Stimulated activated CD8-positive, alpha-beta memory T cell treated with anti-CD3 and anti-CD28 coated beads, Interleukin-12 subunit alpha, Interleukin-12 subunit beta, amount 100 ng/mL, for 24 hours (primary cell): ENCODE measurements around the gene L3MBTL2.
A peak's percentile ranks its signal among the peaks of the same experiment; 100 is the strongest.
"Not testable (repeated sequence)": the region's sequence is repeated elsewhere in the genome, so short reads cannot be mapped to it uniquely, and the experiment has no call there.

ENCODE experiments used
- DNase-seq: peaks from one replicate; pipeline ENCODE4 v3.0.0-alpha.2; 2020; ENCODE audit errors: extremely low read depth

L3MBTL2 gene

GRCh38 chr22:41204992-41205900, at the start of gene L3MBTL2:
Gene L3MBTL2 (plus strand): TSS chr22:41205312. CDS start chr22:41205363, 51 bp downstream.
- DNase-seq, result peak; percentile 98

GRCh38 chr22:41157083-41157482, 48.0 kb upstream of the L3MBTL2 start:
- no peak for DNase-seq

- DNase-seq, result no peak
Measured at GRCh38 chr22:41169157-41169556, 36.0 kb upstream of the L3MBTL2 start.

GRCh38 chr22:41171996-41172395, 33.1 kb upstream of the L3MBTL2 start:
- no peak for DNase-seq

- DNase-seq, result no peak
Measured at GRCh38 chr22:41175546-41175945, 29.6 kb upstream of the L3MBTL2 start.

GRCh38 chr22:41177040-41177621, 28.0 kb upstream of the L3MBTL2 start:
- no peak for DNase-seq

GRCh38 chr22:41177622-41178424, 27.3 kb upstream of the L3MBTL2 start:
- DNase-seq, result no peak

GRCh38 chr22:41178425-41178975, 26.6 kb upstream of the L3MBTL2 start:
- no peak for DNase-seq

- not testable (repeated sequence) for DNase-seq
Measured at GRCh38 chr22:41180362-41180761, 24.8 kb upstream of the L3MBTL2 start.

- DNase-seq, result no peak
Measured at GRCh38 chr22:41180926-41181325, 24.2 kb upstream of the L3MBTL2 start.

- no peak for DNase-seq
Measured at GRCh38 chr22:41181349-41182241, 23.5 kb upstream of the L3MBTL2 start.

GRCh38 chr22:41184679-41185078, 20.4 kb upstream of the L3MBTL2 start:
- no peak for DNase-seq

- DNase-seq, result no peak
Measured at GRCh38 chr22:41191467-41191866, 13.6 kb upstream of the L3MBTL2 start.

GRCh38 chr22:41193829-41194228, 11.3 kb upstream of the L3MBTL2 start:
- no peak for DNase-seq

GRCh38 chr22:41197038-41197972, 7.8 kb upstream of the L3MBTL2 start:
- peak; percentile 49 for DNase-seq

GRCh38 chr22:41198027-41198580, 7.0 kb upstream of the L3MBTL2 start:
- no peak for DNase-seq

- DNase-seq, result no peak
Measured at GRCh38 chr22:41201141-41201540, 4.0 kb upstream of the L3MBTL2 start.

- DNase-seq, result no peak
Measured at GRCh38 chr22:41203118-41203517, 2.0 kb upstream of the L3MBTL2 start.

GRCh38 chr22:41204066-41204465, 1.0 kb upstream of the L3MBTL2 start:
- DNase-seq, result no peak

- DNase-seq, result no peak
Measured at GRCh38 chr22:41206719-41207118, 1.6 kb downstream of the L3MBTL2 start.
